Measurements from ENCODE around the gene TRIML1. TPM values are rescaled to one million over a fixed set of nuclear protein-coding genes. Genes with fewer than 3 reads are reported as not detected.

TRIML1 gene
- total and polyA plus RNA-seq, 10 of the 15 experiments (the other 5 are each of a cell fraction or from before 2014, with no cell fraction given), result not detected

DNA sequence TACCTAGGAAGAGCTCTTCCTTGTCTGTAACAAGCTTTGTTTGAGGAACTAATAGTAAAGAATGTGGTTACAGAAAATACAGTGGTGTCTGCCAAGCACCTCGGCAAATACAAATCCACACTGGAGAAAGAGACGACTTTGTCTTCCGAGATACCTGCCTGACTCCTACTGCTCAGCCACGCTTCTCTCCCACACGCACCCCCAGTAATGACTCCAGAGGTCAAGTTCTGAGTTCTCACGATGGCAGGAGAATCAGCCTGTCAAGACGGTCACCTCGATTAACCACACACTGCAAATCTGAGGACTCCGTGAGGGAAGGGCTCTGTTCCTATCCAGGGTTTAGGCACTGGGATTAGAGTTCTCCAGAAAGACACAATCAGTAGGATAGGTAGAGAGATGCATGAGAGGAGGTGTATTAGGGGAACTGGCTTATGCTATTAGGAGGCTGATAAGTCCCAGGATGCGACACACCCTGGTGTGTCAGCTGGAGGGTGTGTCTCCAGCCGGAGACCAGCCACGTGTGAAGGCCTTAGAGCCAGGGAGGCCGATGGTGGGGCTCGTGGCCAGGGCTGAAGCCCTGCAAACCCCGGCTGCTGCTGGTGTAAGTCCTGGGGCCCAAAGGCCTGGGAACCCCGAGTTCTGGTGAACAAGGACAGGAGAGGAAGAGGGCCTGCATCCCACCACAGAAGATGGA is 21.5 kb upstream of the TRIML1 start (continued):
- no peak for TF ChIP-seq BMI1 (IDR thresholded peaks at IDR 0.05; ENCODE audit: borderline replicate concordance)
- TF ChIP-seq, protein P1, sequence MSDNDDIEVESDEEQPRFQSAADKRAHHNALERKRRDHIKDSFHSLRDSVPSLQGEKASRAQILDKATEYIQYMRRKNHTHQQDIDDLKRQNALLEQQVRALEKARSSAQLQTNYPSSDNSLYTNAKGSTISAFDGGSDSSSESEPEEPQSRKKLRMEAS (IDR thresholded peaks at IDR 0.05; ENCODE audit: low read depth, low read length), result no peak

GRCh38 chr4:188121530-188121929 is 17.7 kb upstream of the TRIML1 start:
- ATAC-seq (no peak), DNase-seq (ENCODE audit: low read depth, low spot score) (no peak), FAIRE-seq (no peak)
- in situ Hi-C loops (cut with MboI), result no loop called here
- ChIA-PET CTCF (no interaction called here), SMC1A (ENCODE audit: uncharacterized antibody, unreplicated experiment) (no interaction called here), POLR2A (no interaction called here), RAD21 (ENCODE audit: unreplicated experiment) (no interaction called here)
- Histone ChIP-seq H3K27me3 (replicated peaks in 1 of 2; ENCODE audit: control insufficient read depth in 2 of 2, insufficient read depth in 2 of 2, low read length in 1 of 2) (no peaks in the 10 kb centered on the region), H3K4me2 (ENCODE audit: control insufficient read depth, insufficient read depth) (no peak overlapping the region), H3K4me3 (no peak overlapping the region), H3K9me3 (replicated peaks; ENCODE audit: control insufficient read depth, insufficient read depth, low read length) (no peaks in the 10 kb centered on the region; the same call in 2 of the 3 replicates), H3K4me1 (ENCODE audit: control insufficient read depth, insufficient read depth, low read length) (no peaks in the 10 kb centered on the region), H3K9ac (ENCODE audit: control insufficient read depth, insufficient read depth, low read length) (no peak overlapping the region), H3K36me3 (ENCODE audit: control insufficient read depth in 2 of 2, insufficient read depth in 2 of 2, low read length in 1 of 2) (no peaks in the 10 kb centered on the region), H3K27ac (ENCODE audit: control insufficient read depth, insufficient read depth) (no peak overlapping the region), H3K79me2 (ENCODE audit: control insufficient read depth, insufficient read depth, low read length) (no peaks in the 10 kb centered on the region), H4K20me1 (ENCODE audit: control insufficient read depth, insufficient read depth) (no peaks in the 10 kb centered on the region), H2AFZ (ENCODE audit: control insufficient read depth, low read depth, low read length) (no peak overlapping the region)
- WGBS (ENCODE audit: insufficient coverage, insufficient replicate concordance, low lambda C conversion rate, missing lambda C conversion rate), result 28% methylated on average over 13 of the region's 13 CpGs
- intact Hi-C loops (cut with micrococcal nuclease; ENCODE audit: unreplicated experiment), result no loop called here
- TF ChIP-seq, protein P2, sequence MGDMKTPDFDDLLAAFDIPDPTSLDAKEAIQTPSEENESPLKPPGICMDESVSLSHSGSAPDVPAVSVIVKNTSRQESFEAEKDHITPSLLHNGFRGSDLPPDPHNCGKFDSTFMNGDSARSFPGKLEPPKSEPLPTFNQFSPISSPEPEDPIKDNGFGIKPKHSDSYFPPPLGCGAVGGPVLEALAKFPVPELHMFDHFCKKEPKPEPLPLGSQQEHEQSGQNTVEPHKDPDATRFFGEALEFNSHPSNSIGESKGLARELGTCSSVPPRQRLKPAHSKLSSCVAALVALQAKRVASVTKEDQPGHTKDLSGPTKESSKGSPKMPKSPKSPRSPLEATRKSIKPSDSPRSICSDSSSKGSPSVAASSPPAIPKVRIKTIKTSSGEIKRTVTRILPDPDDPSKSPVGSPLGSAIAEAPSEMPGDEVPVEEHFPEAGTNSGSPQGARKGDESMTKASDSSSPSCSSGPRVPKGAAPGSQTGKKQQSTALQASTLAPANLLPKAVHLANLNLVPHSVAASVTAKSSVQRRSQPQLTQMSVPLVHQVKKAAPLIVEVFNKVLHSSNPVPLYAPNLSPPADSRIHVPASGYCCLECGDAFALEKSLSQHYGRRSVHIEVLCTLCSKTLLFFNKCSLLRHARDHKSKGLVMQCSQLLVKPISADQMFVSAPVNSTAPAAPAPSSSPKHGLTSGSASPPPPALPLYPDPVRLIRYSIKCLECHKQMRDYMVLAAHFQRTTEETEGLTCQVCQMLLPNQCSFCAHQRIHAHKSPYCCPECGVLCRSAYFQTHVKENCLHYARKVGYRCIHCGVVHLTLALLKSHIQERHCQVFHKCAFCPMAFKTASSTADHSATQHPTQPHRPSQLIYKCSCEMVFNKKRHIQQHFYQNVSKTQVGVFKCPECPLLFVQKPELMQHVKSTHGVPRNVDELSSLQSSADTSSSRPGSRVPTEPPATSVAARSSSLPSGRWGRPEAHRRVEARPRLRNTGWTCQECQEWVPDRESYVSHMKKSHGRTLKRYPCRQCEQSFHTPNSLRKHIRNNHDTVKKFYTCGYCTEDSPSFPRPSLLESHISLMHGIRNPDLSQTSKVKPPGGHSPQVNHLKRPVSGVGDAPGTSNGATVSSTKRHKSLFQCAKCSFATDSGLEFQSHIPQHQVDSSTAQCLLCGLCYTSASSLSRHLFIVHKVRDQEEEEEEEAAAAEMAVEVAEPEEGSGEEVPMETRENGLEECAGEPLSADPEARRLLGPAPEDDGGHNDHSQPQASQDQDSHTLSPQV (IDR thresholded peaks at IDR 0.05), result no peak
- TF ChIP-seq CHD1 (IDR thresholded peaks at IDR 0.05; ENCODE audit: low read depth, low read length) (no peak), SREBF2 (IDR thresholded peaks at IDR 0.05; ENCODE audit: low read length) (no peak)
- BruUV-seq (replicated peaks), result no TSS peak

All from GM12878 (cell line).